HG02642 (cell line): ENCODE results near the gene KBTBD6.
"Not testable (repeated sequence)": the region's sequence is repeated elsewhere in the genome, so short reads cannot be mapped to it uniquely, and the experiment has no call there.

ENCODE experiments used
- ATAC-seq: cut with Tn5 transposase; IDR thresholded peaks from one replicate; pipeline ENCODE4 v1.9.1; 2021; ENCODE audit warnings: mild to moderate bottlenecking; ENCODE audit not compliant: unreplicated experiment, poor library complexity

KBTBD6 gene, protein sequence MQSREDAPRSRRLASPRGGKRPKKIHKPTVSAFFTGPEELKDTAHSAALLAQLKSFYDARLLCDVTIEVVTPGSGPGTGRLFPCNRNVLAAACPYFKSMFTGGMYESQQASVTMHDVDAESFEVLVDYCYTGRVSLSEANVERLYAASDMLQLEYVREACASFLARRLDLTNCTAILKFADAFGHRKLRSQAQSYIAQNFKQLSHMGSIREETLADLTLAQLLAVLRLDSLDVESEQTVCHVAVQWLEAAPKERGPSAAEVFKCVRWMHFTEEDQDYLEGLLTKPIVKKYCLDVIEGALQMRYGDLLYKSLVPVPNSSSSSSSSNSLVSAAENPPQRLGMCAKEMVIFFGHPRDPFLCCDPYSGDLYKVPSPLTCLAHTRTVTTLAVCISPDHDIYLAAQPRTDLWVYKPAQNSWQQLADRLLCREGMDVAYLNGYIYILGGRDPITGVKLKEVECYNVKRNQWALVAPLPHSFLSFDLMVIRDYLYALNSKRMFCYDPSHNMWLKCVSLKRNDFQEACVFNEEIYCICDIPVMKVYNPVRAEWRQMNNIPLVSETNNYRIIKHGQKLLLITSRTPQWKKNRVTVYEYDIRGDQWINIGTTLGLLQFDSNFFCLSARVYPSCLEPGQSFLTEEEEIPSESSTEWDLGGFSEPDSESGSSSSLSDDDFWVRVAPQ

DNA sequence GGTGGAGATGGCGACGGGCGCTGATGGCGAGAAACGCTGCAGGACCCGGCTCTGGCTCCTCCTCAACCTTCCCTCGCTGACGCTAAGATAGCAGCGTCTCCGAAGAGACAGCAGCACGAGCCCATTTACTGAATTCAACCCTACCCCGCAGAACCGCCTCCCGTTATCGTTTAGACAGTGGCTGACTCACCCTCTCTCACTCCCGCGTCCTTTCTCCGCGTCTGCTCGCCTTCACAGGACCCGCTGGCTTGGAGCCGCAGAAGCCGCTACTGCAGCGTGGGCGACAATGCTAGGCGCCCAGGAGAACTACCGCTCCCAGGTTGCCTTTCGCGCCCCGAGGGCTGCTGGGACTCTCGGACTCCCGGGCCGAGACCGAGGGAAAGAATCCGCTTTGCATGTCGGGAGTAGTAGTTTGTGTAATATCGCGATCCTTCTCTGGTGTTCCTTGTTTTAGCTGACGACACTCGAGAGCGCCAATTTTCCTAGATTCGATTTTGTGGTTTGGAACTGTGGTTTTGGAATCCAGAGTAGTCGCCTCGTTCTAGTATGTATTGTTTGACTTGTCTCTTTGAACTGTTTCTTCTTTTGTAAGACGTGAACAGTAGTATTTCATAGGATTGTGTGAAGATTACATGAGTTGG is at the start of gene KBTBD6:
KBTBD6 (minus strand) TSS at position 291 of the 641 bp plus-strand sequence. CDS start 291 bp downstream, outside the sequence.
- peak; percentile 98 for ATAC-seq

DNA sequence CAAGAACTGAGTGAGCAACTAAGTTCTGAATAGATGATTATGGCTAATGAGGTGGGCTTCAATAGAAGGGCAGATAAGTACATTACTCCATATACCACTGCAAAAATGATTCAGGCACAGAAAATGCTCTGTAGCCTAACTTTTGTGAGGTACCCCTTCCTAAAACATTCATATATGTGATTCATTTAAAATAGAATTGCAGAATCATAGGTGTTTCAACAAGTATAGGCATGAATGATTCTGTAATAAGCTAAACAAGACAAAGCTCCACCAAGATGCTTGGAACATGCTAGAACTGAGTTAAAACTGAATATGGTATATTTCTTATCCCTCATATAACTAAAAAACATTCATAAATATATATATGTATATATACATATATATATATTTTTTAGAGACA is 49.6 kb upstream of the KBTBD6 start:
- no peak for ATAC-seq

DNA sequence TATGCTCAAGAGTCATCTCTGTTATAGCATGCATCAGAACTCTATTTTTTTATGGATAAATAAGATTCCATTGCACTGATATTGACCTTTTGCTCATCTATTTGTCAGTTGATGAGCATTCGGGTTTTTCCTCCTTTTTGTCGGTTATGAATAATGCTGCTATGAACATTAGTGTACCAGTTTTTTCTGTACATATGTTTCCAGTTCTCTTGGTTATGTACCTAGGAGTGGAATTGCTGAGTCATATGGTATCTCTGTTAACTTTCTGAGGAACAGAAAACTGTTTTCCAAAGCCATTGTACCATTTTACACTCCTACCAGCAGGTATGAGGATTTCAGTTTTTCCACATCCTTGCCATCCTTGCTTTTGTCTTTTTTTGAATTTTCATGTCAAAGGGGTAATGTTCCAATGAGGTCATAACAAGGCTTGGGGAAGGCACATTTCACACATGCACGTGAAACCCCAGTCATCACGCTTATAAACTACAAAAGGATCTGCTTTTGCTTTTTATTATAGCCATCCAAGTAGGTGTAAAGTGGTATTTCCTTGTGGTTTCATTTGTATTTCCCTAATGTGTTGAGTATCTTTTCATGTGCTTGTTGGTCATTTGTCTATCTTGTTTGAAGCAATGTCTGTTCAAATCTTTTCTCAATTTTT is 47.1 kb upstream of the KBTBD6 start:
- ATAC-seq = no peak

DNA sequence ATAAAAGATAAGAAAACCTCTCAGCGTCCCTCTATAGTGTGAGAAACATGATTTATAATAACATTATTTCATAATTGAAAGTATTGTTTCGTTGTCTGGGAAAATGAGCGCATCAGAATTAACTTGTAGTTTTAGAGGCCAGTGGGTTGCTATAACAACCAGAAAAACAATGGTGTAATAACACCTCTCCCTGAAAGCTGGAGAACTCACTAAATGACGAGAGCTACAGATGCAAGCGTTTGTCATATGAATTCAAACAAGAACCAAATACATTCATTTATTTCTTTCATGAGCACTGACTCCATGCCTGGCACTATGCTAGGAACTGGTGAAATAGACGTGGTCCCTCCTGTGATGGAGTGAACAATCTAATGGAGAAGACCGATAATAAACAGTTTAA is 45.4 kb upstream of the KBTBD6 start:
- ATAC-seq = no peak

DNA sequence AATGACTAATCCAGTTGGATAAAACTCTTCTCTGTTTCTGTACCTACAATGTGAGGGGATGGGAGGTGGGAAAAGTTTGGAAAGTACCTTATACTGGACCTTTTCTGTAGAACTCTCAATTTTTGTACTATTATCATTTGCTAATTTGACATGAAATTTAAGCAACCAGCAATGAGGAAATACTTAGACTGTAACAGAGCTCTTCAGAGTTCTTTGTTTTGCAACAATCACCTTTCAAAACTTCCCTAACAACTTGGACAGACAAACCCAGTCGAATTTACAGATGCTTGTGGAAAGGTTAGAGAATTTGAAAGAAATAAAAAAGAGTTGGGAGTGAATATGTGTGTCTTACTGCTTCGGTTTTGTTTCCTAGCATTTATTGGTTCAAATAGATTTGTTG is 45.0 kb upstream of the KBTBD6 start:
- no peak for ATAC-seq

DNA sequence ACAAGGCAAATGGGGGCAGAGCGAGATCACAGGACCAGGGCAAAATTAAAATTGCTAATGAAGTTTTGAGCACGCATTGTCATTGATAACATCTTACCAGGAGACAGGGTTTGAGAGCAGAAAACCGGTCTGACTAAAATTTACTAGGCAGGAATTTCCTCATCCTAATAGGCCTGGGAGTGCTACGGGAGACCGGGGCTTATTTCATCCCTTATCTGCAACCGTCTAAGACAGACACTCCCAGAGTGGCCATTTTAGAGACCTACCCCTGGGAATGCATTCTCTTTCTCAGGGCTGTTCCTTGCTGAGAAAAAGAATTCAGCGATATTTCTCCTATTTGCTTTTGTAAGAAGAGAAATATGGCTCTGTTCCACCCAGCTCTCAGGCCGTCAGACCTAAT is 43.0 kb upstream of the KBTBD6 start:
- ATAC-seq = not testable (repeated sequence)

DNA sequence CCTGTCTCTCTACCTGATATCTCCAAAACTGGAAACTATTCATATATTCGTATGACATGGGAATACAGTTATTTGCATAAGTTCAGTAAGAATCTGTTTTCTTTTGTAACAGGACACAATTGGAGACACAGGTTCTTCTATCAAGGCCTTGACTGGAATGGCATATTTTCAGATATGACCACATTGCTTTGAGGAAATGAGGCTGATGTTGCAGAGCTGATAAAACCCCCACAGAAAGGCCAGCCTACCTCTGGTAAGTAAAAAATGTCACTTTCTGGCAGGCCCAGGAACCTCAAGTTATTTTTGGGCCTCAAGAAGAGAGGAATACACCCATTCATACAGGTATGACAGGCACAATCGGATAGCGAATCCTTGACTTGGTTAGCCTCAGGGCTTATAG is 29.5 kb upstream of the KBTBD6 start:
- no peak for ATAC-seq

DNA sequence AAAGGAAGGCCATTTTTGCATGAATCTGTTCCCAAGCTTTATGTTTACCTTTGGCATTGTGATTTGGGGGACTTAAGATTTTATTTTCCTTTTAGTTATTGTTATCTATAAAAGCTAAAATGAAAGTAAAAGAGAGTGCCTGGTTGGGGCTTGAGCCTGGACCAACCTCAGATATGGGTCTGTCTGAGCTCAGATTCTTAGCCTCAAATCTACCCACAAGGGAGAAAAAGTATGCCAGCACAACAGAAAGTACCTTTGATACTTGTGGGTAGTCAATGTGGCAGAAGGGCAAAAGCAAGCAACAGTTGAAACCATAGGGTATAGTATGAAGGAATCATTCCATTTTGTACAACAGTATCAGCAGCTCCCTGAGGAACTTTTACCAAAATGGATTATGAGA is 26.6 kb upstream of the KBTBD6 start:
- no peak for ATAC-seq

DNA sequence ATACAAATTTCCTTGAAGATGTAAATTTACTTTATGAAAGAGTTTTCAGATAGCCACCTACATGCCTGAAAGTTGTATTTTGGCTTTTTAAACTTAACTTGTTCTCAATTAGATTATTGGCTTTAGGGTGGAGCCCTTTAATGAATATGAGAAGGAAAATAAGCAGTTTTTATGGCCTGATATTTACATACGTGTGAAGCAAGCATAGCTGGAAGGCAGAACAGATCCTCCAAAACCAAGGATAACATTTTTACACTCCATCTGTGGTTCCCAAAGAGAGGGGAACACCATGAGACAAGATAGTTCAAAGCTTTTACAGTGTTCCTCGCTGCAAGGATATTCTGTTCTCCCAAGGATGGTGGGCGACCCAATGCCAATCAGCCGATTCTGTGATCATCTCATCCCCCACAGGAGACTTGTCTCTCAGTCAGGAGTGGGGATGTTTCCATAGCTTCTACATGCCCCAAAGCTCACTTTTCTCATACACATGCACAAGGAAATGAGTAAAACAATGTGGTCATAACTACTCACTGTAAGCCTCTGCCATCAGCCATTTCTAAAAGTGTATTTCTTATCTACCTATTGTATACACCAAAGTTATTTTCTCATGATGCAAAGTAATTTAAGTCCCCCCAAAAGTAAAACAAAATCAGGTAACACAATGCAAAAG is 24.6 kb upstream of the KBTBD6 start:
- no peak for ATAC-seq

DNA sequence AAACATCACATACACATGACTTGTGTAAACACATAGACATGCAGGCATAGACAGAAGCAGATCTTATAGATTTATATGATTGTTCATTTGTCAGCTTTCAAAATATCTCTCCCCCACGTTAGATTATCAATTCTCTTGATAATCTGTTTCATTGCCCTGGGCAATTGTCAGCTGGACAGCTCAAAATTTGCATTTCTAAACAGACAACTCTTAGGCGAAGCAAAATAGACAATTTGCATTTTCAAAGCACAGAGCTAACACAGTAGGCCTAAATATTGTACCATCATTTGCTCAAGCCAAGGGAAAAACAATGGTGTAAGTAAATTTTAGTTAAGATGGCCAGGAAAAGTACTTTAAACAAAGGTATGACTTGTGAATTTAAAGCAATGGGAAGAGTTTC is 24.0 kb upstream of the KBTBD6 start:
- no peak for ATAC-seq

DNA sequence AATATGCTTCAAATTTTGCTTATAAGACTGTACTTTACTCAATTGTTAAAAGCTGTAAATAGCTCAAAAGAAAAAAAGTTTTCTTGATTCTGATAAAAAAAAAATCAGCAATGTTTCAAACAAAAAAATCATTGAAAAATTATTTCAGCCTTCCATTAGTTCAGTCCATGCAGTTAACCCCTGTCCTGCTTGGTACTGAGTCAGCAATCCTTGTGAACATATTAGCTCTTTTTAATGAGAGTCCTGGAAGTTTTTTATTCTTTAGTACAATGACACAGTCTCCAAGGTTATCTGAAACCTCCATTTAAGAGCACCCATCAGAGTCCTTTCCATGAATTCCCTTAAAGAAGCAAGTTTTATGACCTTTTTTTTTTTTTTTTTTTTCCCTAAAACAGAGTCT is 21.4 kb upstream of the KBTBD6 start:
- no peak for ATAC-seq

DNA sequence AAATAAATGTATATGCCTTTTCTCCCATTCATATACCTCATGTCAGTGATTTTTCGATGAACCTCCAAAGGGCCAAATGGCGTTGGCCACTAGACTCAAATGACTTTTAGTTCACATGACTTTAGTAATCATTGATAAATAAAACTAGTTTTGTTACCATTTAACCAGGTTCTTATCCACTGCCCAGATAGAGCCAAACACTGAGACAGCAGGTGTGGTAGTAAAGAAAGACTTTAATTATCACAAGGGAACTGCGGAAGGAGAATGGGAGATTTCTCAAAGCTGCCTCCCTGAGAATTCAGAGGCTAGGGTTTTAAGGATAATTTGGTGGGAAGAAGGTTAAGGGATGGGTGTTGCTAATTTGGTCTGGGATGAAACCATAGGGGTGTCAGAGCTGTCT is 19.4 kb upstream of the KBTBD6 start:
- ATAC-seq = no peak

DNA sequence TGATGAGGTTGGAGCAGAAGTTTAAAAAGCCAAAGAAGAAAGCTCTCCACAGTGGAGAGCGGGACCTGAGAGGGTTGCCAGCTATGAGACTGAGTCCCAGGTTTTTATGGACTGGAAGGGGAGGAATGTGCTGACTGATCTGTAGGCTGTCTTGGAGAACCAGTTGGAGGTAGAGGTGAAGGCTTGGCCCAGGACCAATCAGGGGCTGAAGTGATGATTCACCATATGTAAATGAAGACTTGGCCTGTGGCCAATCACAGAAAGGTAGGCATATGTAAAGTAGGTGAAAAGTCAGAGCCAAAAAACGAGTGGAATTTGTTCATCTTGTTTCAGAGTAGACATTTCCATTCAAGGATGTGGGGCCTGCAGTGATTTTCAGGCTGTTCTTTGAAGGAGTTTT is 17.5 kb upstream of the KBTBD6 start:
- no peak for ATAC-seq

DNA sequence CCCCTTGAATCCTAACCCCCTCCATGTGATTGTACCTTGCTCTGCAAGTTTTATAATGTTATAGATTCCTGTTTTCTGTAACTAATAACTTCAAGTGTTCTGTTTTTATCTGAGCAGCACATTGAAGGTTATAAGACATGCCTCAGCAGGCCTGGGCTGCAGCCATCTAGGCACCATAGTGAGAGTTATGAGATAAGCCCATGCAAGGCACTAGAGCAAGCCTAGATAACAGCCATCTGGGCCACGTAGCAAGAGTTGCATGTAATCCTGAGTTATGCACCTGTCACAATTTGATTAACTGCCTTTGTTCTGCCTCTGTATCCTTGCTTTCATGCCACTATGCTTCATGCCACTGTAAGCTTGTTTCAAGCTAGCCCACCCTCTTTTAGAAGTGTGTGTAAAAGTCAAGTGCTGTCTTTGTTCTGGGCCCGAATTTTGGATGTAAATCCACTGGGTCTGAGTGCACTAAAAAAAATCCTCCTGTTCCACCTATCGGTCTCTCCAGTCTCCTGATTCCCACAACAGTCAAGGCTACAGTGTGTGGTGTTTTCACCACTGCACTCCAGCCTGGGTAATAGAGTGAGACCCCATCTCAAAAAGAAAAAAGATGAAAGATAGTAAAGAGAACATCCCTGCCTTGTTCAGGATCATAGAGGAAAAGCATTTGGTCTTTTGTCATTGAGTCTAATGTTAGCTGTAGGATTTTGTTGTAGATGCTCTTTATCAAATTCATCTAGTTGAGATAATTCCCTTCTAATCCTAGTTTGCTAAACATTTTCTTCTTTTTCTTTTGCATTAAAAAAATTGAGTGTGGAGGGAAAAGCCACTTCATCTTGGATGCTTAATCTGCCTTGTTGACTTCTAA is 16.0 kb upstream of the KBTBD6 start:
- ATAC-seq = no peak

DNA sequence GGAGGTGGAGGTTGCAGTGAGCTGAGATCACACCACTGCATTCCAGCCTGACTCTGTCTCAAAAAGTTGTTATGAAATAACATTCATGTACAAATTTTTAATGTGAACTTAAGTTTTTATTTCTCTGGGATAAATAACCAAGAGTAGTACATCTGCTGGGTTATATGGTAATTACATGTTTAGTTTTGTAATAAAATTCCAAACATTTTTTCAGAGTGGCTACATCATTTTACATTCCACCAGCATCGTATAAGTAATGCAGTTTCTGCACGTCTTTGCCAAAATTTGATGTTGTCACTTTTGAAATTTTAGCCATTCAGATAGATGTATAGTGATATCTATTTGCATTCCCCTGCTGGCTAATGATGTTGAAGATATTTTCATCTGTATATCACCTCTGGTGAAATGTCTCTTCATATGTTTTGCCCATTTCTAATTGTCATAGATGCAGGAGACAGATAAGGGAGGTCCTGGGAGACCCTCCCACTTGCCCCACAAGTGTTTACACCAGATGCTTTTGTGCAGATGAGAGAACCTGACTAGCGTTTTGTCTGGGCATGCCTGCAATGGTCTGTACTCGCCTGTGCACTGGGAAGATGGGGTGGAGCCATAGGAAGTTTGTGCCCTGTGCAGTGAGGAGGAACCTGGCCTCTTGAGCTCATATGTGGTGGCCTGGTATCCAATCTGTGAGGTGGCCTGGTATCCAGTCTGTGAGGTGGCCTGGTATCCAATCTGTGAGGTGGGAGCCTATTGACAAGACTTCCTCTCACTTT is 12.7 kb upstream of the KBTBD6 start:
- ATAC-seq = no peak

DNA sequence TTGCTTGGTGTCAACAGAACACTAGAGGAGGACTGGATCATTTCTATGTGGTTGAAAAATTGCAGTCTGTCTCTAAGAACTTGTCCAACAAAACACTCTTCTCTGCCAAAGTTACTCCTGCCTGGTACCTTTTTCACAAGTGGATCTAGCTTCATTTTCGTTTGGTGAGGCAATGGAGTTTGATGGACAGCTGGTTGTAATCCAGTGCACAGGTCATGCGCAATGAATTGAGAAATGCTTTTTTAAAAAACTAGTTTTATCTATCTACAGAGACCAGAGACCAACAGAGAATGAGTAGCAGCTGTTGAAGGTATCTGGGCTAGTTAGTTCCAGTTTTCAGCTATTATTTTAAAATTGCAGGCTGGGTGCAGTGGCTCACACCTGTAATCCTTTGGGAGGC is 12.0 kb upstream of the KBTBD6 start:
- ATAC-seq = no peak

DNA sequence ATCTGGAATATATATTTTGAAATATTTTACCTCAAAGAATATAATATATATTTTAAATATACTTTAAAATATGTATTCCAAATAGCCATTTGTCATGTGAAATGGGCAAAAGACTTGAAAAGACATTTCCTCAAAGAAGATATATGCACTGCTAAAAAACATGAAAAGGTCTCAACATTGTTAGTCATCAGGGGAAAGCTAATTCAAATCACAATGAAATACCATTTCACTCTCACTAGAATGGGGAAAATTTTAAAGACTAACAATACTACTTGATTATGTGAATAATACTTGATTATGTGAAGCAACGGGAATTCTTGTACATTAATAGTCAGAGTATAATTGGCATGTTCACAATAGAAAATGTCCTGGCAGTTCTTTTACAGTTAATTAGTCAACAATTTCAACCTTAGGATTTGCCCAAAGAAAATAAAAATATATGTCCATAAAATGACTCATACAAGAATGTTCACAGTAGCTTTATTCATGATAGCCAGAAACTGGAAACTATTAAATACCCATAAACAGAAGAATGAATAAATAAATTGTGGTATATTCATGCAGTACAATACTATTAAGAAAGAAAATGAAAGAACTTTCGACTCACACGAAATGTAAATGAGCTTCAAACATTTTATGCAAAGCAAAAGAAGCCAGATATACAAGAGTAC is 6.8 kb upstream of the KBTBD6 start:
- ATAC-seq = no peak

DNA sequence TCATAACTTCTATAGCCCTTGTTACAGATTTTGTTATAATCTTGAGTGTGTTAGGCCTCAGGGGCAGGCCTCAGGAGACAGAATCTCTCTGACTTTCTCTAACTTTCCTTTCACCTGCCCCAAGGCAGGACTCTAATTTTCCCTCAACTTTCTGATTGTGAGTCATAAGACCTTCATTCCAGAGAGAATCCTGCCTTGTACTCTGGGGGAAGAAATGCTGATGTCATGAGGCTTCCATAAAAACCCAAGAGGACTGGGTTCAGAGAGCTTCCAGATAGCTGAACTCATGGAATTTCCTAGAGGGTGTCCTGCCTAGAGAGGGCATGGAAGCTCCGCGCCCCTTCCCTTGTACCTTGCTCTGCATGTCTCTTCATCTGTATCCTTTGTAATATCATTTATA is 5.3 kb upstream of the KBTBD6 start:
- no peak for ATAC-seq
